Kidney glomerular epithelial cell (primary cell): ENCODE measurements around the gene RIC8B.
A peak's percentile ranks its signal among the peaks of the same experiment; 100 is the strongest.
"Not testable (repeated sequence)": the region's sequence is repeated elsewhere in the genome, so short reads cannot be mapped to it uniquely, and the experiment has no call there.

Experiments used
- DNase-seq: peaks from one replicate; lab custom pipeline; 2025; lab: John Stamatoyannopoulos, UW

The RIC8B gene

GRCh38 chr12:106774005-106774807 lies at the start of gene RIC8B:
TSS of gene RIC8B (plus strand) at chr12:106774682. CDS start at chr12:106774746, 64 bp downstream.
- peak; percentile 99 for DNase-seq

DNA sequence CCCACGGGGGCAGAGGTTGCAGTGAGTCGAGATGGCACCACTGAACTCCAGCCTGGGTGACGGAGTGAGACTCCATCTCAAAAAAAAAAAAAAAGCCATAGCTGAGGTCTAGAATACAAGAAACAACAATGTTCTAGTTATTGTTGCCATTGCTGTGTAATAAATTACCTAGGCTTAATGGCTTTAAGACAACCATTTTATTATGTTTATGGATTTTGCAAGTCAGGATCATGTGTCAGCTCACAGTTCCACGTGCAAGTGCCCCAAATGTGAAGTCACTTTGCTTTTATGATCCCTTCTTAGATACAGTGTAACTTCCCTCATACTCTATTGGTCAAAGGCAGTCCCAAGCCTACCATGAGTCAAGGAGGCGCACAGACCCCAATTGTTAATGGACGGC lies 49.5 kb upstream of the RIC8B start:
- DNase-seq, result no peak

- not testable (repeated sequence) for DNase-seq
Observed at GRCh38 chr12:106726603-106727202, 47.8 kb upstream of the RIC8B start.

DNA sequence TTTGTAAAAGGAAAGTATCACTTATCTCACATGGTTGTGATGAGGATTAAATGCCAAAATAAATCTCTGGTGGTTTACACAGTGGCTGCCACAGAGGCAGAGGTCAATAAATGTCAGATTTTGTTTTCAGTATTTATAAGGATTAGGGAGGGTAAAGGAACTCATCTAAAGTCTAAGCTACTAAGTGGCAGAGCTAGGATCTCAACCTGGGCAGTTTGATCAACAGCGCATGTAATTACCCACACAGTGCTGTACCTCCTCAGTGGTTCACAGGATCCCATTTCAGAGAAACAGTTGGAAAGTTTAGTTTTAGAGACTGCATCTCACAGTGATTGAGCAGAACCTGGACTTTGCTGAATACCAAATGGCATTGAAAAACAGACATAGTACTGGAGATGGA lies 44.9 kb upstream of the RIC8B start:
- no peak for DNase-seq

- DNase-seq, result no peak
Observed at GRCh38 chr12:106732890-106733289, 41.6 kb upstream of the RIC8B start.

DNA sequence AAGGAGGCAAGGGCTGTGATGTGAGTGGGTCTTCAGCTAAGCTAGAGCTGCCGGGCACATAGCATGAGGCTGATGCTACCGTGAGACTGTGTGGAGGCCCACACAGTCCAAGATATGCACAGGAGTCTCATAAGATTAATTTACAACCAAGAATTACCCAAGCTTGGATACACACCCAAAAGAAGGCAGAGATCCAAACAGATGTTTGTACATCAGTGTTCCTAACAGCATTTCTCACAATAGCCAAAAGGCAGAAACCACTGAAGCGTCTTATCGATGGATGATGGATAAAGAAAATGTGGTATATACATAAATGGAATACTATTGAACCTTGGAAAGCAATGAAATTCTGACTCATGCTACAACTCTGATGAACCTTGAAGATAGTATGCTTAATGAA lies 40.8 kb upstream of the RIC8B start:
- DNase-seq, result peak; percentile 40

DNA sequence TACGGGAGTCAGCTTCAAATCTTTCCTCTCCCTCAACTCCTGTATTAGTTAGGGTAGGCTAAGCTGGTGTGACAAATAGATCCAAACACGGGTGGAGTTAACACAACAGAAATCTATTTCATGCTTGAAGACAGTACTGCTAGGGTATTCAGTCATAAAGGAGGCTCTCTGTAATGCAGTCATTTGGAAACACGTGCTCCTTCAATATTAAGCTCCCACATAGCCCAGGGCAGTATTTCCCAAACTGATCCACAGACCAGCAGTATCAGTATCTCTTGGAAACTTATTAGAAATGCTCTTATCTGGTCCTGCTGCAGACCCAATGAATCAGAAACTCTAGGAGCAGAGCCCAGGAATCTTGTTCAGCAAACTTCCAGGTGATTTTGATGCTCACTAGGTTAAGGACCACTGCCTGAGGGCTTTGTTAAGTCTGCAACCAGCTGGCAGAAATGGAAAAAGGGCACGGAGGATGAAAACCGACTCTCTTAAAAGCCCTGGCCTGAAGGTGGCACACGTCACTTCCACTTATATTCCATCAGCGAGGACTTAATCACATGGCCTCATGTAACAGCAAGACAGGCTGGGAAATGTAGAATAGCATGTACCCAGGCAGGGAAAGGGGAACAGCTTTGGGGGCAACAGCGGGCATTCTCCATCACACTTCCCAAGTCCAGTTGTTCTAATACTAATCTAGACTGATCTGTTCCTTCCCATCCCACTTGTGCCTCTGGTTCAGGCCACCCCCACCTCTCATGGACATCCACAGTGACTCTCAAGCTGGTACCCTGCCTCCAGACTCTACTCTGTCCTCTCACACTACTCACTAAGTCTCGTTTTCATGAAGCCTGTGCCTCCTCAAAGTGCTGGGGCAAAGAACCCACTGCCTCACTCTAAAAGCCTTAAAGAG lies 38.2 kb upstream of the RIC8B start:
- no peak for DNase-seq

DNA sequence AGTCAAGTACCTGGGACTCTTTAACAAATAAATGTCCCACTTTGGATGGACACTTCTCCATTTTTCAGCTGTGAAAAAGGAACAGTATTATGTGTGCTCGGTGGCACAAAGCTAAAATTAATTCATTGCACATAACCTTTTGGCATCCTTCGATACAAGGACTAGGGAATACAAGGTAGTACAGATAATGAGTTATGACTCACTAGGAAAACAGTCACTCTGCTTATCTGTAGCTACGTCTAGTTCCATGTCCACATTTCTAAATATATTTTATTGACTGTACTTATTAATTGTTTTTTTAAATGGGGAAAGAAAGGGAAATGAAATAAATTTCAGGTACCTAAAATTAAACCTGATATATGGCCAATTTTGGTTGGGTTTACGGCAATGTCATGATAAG lies 35.2 kb upstream of the RIC8B start:
- DNase-seq, result no peak

- no peak for DNase-seq
Observed at GRCh38 chr12:106739815-106740530, 34.5 kb upstream of the RIC8B start.

DNA sequence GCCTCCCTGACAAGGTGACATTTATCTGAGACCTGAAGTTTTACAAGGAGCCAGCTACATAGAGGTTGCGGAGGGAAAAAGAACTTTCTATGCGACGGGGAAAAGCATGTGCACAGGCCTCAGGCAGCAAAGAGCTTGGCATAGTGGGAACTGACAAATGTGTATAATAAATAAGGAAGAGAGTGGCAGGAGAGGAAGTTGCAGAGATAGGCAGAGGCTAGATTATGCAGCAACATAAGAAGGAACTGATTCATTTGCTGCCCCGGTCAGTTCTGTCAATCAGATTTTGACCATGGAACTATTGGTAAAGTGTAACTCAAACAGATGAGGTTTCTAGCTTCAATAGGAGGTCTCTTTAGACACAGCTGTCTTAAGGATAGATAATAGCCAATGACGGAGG lies 33.7 kb upstream of the RIC8B start:
- DNase-seq, result no peak

DNA sequence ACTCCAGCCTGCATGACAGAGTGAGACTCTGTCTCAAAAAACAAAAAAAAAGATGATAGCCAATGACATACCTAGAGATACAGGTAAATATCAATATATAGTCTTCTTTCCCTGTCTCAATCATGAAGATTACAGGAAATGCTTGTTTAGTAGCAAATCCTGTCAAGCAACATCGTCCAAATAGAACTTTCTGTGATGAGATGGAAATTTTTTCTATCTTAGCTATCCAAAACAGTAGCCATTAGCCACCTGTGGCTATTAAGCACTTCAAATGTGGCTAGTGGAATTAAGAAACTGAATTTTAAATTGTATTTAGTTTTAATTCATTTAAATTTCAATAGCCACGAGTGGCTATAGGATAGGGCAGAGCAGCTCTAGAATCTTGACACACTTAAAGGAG lies 33.2 kb upstream of the RIC8B start:
- no peak for DNase-seq

DNA sequence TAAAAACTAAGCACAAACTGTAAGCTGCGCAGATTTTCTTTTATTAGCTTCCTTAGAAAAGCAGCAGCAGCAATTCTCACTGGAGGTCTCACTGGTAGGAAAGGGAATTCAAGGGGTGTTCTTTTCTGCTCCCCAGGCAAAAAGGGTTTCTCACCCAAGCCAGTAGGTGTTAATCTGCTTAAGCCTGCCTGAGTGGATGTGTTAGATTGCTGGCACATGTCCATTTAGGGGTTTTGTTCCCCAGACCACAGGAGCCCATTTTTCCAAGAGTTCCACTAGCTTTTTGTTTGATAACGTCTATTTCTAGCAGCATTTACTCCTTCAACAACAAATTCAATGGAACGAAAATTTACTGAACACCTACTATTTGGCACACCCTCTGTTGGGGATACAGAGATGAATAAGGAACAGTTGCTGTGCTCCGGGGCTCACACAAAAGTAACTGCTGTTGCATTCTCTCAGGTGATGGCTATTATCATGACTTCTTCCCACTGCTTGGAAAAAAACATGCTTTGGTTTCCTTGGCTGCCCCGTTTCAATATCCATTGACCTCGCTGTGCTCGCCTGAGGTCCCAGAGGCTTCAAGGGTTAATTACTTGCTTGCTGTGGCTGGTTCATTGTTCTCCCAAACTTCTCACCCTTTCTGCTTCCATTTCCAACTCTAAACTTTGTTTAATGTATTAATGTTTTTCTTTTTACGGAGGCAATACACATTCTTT lies 31.1 kb upstream of the RIC8B start:
- no peak for DNase-seq

- DNase-seq, result no peak
Observed at GRCh38 chr12:106744600-106744999, 29.9 kb upstream of the RIC8B start.

- DNase-seq, result no peak
Observed at GRCh38 chr12:106745181-106745745, 29.2 kb upstream of the RIC8B start.

DNA sequence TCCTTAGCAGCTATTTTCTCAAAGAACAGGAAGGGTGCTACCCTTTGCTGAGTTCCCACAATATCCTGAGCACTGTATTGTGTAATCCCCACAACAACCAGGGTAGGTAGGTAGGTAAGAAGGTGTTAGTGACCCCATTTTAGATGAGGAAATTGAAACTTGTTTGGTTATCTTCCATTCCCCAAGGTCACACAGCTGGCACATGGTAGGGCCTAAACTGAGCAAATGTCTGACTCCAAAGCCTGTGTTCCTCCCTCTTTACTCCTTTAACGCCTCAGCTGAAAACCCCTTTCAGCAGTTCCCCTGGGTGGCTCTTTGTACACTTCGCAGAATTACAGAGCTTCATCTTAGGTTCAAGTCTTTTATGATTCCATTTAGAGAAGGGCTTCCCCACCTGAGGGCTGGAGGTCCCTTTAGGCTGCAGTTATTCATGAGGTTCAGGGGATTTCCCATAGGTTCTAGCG lies 26.5 kb upstream of the RIC8B start:
- DNase-seq, result no peak

DNA sequence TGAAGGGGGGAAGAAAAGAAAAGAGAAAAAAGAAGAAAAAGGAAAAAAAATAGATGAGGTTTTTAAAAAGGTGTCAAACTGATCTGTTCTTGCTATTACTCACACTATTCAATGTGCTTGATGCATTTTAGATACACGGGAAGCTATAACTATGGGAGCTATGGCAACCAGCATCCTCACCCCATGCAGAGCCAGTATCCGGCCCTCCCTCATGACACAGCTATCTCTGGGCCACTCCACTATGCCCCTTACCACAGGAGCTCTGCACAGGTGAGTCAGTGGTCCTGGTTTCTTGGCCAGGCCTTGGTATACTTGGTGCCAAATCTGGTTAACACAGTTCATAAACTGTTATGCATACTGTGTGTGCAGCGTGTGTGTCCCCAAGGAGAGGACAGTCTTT lies 24.0 kb upstream of the RIC8B start:
- DNase-seq, result no peak

DNA sequence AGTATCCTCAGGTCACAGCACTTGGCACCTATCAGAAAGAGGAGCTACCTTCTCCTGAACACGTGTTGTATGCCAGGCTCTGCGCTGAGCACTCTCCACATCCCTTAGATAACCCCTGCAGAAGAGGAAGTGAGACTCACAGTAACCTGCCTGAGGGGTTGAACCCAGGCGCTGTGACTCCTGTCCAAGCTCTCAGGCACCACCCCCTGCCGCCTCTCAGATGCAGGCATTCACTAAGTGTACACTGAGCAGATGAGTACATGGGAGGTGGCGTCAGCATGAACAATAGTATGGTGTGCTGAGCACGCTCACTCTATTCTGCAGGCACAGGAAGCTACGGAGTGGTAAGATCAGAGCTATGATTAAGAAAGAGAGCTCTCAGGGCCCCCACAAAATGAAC lies 21.0 kb upstream of the RIC8B start:
- DNase-seq, result no peak

- DNase-seq, result no peak
Observed at GRCh38 chr12:106754331-106754730, 20.2 kb upstream of the RIC8B start.

- DNase-seq, result no peak
Observed at GRCh38 chr12:106757623-106758348, 16.7 kb upstream of the RIC8B start.
